NCI-H2196 treated with DMSO at 0.1 percent for 48 hours (cell line): ENCODE results near the gene CDK5.

Source experiments
- DNase-seq: peaks from one replicate; lab custom pipeline; 2025; ENCODE audit not compliant: unreplicated experiment; lab: John Stamatoyannopoulos, UW

CDK5 gene

DNA sequence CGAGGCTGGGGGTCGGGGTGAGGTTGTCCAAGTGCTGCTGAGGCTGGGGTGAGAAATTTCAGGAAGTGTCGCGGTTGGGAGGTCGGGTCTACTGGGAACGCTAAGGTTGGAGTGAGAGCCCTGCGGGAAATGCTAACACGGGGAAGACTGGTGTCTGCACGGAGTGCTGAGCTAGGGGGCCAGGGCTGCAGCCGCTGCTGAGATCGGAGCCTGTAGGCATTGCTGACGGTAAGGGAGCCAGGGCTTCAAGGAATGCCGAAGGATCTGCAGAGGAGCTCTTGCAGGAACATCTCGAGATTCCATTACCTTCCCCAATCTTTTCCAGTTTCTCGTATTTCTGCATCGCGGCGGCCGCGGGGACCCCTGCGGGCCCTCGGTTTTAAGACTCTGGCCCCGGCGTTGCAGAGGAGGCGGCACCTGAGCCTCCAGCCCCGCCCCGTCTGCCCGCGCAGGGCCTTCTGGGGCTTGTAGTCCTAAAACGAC lies at the start of gene CDK5:
Gene CDK5 (minus strand): TSS at position 392 of the 483 bp plus-strand sequence. CDS start 49 bp downstream, at position 343.
- no peak for DNase-seq

DNA sequence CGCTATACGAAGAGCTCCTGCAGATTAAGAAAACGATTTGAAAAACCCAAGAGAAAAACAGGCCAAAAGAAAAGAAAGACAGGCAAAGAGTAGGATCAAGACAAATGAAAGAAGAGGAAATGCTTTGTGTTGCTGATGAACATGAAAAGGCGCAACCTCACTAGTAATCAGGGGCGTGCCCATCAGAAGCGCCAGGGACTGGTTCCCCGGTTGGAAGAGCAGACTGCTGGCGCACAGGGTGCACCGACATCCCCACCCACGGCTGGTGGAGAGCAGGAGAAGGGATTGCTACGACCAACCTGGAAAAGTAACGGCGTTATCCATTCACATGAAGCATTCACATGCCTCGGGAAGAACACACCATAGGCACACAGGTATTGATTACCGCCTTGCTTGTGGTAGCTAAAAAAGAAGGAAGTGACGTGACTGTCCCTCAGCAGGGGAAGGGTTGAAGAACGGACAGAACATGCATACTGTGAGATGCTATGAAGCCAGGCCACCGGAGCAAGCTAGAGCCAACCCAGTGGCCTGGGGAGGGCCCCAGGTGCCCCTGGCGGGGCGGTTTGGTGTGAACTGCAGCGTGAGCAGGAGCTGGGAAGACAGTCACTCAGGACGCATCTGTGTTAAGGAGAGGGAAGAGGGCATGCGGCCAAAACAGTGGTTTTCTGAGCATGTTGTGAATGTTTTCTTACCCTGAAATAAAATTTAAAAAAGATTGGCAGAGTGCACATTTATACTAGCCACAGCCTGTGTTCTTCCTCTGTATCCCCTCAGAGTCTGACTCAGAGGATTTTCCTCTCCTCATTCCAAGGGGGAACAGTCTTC lies 46.9 kb upstream of the CDK5 start:
- DNase-seq = no peak

DNA sequence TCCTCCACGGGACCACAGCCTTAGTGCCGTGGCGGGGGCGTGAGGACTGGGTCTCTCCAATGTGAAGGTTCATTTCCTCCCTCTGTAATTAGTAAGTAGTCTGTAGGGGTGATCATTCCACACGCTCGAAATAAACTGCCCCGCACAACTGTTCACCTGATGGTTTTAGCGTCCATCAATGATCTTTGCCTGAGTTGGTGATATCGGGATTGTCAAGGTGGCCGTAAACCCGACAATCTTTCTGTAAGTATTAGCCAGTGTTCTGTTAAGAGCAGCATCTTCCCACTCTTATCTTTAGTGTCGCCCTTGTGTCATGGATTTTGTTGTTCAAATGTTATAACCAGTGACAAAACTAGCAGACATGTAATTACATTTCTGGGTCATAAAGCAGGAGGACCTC lies 46.3 kb upstream of the CDK5 start:
- DNase-seq = no peak

DNA sequence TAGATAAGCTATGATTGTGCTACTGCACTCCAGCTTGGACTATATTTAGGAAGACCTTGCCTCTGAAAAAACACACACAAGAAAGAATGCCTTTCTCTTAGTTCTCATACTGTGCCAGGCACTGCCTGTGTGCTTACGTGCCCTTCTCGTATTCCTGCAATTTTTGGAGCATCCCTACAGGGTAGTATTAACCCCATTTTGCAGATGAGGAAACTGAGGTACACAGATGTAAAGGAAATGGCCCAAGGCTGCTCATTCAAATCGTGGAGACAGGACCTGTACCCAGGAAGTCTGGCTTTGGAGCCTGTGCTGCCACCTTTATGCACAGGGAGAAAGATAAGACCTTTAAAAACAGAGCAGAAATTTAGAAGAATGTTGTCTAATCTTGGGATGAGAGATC lies 45.3 kb upstream of the CDK5 start:
- no peak for DNase-seq

DNA sequence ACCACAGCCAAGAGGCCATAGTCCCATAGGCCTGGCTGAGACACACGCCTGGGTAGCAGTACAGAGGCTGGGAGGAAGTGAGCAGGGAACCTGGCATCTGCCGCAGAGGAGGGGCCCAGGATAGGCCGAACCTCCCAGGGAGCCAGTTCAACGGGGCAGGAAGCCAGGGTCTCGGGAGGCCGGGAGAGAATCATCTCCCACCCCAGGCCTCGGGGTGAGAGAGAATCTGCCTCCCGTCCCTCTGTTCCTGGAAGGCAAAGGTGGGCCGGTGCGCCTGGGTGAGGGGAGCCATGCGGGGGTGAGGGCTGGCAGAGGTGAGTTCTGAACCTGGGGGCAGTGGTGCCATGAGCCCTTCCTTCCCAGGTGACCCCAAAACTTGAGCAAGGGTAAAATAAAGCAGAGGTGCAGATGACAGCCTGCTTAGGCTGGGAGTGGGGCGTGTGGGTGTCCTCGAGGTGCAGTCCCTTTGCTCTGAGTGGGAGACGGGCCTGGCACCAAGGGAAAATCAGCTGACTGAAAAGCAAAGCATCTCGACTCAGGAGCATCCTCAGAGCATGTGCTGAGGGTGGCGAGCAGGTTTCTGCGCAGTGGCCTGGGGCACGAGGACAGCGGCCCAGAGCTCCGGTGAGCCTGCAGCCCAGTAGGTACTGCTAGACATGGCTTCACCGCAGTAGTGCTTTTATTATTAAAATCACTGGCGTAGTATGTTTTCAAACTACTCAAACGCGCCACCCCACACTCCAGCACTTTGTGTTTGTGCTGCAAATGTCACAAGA lies 44.1 kb upstream of the CDK5 start:
- DNase-seq = no peak

DNA sequence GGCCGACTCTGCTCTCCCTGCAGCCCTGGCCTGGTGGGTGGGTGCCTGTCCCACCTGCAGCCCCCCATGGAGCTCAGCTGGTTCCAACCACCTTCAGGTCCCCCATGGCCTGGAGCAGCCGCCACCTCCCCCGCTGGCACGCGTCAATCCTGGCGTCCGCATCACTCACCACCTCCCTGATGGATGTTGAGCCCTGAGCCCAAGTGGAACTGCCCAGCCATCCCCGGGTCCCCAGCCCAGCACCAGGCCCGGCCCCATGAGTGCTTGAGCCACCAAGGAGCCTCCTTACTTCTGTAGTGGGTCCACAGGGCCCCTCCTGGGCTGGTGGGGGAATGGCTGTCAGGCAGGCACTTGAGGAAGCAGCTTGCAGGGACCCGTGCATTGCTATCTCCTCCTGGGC lies 43.2 kb upstream of the CDK5 start:
- DNase-seq = no peak

DNA sequence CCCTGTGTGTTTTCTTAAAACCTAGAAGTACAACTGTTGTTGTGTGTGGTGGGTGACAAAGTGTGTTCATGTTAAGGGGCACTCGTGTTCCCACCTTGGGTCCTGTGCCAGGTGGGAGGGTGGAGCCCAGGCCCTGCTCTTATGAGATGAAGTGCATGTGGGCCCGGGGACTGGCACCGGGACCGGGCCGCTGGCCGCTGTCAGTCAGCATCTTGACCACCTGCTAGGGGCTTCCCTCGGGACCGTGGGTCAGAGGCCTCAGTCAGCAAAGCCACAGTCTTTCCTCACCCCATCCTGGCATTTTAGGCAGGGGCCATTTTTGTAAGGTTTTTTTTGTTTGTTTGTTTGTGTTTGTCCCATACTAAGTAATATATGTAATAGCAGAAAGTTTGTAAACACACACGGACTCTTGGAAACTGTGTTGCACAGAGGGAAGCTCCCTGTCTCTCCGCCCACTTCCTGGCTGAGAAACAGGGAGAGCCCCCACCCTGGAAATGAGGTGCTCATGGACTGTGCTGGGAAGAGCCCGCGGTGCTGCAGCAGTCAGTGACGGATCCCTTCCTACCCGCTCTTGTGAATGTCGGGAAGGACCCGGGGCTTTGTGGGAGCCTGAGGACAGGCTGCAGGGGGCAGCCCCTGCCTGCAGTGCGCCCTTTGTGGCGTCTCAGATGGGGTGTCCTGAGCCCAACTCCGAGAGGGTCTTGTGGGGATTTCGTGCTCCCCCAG lies 42.0 kb upstream of the CDK5 start:
- no peak for DNase-seq

DNA sequence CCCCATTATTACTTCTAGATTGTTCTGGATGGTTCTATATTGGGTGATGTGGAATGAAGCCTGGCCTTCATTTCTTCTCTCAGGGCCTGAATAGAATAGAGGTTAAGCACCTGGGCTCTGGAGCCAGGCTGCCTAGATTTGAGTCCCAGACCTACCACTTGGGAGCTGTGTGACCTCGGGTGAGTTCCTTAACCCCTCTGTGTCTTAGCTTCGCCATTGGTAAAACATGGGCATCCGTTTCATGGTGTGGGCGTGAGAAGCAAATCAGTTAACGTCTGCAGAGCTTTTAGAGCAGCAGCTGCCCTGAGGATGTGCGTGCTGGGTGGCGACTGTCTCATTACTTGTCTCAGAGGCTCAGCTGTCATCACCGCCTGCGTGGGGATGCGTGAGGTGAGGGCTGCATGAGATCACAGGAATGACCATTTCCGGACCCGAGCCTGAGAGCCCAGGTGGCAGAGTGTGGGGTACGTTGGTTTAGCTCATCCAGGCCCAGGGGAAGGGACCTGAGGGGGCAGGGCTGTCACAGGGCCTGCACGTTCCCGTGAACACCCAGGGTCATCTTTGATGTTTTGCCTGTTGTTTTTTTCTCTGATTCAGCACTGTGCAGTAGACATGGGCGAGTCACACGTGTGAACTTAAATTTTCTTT lies 38.3 kb upstream of the CDK5 start:
- no peak for DNase-seq

DNA sequence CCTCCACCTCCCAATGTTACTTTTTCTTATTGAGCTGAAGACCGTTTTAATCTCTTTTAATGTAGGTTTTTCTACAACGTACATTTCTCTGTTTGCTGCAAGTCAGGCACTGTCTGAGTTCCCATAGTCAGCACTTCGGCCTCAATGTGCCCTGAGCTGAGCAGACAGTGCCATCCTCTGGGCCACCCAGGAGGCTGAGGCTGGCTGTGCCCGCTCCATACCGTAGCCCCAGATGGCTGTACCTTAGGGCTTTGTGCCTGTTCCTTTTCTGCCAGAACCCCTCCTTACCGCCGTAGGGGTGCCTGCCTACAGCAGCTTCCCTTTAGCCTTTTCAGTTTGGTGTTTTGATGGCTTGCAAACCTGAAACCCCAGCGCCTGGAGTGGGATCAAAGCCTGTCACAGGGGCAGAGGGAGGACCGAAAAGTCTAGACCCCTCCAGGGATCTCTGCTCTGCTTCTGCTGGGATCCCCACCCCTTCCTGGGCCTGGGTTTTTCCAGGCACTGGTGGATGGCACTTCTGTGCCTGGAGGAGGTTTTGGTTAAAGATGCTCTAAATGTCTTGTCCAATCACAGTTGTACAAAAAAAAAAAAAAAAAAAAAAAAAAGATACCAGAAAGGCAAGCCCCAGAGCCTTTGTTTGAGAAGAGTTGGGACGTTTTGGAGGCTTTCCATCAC lies 37.6 kb upstream of the CDK5 start:
- DNase-seq = no peak

DNA sequence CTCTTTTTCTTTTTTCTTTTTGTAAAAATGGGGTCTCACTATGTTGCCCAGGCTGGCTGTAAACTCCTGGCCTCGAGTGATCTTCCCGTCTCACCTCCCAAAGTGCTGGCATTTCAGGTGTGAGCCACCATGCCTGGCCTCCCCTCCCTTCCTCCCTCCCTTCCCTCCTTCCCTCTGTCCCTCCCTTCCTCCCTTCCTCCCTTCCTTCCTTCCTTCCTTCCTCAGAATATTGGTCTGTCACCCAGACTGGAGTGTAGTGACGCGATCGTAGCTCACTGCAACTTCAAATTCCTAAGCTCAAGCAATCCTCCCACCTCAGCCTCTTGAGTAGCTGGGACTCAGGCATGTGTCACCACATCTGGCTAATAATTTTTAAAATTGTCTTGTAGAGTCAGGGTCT lies 37.0 kb upstream of the CDK5 start:
- no peak for DNase-seq

DNA sequence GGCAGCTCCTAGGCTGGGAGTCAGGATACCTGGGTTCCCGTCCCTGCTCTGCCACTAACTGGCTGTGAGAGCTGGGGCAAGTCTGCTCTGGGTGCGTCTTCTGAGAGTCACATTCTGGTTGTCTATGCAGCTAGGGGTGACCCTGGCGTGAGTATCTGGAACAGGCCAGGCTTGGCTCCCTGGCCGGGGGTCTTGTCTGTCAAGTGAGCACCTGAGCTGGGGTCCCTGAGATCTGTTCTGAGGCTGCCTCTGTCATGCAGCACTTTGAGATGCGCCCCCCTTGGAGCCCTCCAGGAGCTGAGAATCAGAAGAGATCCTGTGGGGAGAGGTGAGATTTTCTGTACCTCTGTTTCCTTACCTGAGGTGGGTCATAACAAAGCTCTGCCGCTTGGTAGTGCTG lies 36.1 kb upstream of the CDK5 start:
- no peak for DNase-seq

DNA sequence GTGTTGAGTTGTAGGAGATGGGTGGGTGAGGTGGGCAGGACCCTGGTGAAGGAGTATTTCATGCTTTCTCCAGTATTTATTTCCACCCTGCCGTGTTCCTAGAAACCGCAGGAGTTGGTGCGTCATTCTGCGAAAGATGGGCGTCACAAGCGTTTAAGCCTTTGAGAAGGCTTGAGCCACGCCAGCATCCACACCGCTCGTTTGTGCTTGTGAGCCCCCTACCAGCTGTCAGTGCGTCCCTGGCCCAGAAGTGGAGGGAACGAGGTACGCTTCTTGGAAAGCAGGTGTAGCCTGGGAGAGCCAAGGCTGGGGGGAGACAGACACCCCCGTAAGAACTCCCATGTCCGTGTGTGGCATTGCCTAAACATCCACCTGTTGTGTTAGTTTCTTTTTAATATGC lies 34.3 kb upstream of the CDK5 start:
- DNase-seq = no peak

DNA sequence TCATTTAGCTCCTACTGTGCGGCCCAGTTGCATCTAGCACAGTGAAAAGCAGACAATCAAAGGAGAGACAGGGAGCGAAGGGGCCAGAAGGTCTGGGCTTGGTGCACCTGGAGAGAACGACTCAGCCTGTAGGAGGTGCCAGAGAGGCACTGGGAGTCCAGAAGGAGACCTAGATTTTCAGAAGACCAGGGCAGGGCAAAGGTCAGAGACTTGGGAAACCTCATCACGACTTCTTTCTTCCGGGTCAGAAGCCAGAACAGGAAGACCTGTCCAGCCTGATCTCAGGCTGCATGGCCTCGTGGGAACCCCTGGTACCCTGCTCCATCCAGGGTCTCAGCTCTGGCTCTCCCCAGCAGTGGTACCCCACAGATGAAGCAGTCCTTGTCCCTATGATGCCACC lies 33.7 kb upstream of the CDK5 start:
- no peak for DNase-seq

DNA sequence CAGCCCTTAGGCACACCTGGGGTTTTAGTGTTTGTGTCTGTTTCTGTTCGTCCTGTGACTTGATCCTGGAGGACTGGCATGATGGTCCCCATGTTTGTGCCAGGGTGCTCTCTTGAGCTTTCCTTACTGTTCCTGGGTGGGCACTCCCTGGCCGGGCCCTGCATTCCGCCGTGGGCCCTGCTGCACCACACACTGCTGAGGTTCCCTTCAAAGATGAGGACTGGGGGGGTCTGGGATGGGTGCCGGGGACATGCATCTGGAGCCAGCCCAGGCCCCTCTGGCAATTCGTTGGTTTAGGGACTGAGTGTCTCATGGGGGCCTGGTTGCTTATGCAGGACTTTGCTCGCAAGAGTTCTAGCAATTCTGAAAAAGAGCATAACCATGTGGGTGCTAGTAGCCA lies 33.3 kb upstream of the CDK5 start:
- no peak for DNase-seq

DNA sequence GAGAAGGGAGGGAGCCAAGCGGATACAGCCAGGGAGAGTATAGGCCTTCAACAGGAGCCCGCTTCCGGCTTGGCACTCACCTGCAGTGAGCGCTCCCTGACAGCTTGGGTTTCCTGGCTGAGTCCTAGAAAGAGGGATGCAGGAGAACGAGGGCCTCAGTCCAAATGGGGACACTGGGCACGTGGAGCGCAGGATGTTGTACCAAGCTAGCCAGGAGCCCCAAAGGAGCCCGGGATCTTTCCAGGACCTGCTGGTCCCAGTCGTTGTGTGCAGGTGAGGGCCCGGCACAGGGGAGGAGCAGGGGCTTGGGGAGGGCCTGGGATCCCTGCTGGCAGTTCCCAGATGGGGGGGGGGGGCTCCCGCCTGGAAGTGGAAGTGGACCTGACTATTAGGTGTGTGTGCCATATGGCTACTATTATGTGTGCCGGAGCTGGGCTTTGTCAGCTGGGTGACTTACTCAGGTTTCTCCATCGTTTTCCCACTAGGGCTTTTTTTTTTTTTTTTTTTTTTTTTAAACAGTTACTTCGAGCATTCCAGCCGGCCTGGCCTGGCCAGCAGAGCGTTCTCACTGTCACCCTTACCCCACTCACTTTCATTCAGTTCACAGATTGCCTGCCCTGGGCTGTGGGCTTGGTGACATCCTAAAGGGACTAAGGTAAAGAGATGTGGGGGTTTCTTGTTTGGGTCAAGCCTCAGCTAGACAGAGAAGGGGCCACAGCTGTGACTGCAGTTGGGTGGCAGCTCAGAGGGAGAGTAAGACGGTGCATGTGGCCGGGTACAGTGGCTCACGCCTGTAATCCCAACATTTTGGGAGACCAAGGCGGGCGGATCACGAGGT lies 32.4 kb upstream of the CDK5 start:
- DNase-seq = no peak

DNA sequence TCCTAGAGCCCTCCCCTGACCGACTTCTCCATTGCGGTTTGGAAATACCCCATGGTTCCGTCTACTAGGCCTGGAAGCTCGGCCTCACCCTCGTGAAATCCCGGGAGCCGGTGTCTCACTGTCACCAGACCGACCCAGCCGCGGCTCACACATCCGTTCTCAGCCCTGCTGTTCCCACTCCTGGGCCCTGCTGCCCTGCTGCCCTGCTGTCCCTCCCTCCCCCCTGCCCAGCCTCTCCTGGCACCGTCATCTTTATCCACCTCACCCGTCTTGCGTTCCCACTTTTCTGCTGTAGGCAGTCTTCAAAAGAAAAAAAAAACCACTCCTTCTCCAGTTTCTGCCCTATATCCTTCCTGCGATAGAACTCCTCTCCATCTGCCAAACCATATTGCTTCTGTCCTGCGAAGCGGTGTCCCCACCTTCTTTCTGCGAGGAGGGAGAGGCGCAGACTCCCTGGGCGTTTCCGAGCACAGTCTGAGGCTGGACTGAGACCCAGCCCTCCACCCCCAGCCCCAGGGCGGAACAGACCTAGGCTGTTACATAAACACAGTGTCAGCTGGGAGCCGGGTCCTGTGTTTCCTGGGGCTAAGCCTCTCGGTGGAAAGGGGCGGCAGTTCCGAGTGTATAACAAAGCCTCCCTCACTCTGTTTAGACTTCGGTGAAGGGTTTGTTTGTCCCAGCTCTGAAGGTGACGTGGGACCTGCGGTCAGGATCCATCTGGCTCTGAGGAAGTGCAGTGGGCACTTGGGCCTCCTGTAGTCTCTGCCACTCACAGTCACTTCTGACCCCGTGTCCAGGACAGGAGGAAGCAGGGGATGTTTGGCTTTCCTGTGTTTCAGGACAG lies 31.4 kb upstream of the CDK5 start:
- DNase-seq = no peak

DNA sequence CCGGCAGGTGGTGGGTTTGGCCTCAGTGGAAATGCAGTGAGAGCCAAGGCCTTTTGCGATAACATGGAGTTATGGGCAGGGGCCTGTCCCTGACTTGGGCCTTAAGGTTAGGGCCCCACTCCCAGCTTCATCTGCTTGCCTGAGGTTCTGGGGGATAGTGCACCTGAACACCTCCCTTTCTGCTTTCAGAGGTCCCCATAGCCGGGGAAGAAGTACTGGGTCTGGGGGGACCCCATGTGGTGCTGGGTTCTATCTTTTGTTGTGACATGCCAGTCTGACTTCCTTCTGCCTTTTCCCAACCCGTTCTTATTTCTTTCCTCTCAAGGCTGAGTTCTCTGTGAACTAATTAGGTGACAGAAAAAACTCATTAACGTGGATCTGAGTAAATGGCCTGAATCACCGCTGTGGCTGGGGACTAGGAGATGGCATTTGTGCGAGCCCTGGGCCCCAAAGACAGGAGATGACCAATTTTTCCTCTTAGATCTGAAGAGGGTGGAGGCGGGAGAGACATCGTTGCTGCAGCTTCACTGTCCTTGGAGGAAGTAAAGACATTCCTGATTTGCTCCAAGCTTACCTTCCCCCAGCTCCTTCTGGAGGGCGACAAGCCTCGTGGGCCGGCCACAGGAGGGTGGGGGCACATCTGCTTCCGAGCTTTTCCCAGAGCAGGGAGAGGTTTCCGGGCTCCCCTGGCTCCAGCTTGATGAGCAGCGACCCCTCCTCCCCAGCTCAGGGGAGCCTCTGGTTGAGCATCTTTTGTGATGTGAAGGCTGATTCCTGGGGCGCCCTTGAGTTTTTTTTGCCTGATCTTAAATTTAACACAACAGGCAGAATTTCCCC lies 30.5 kb upstream of the CDK5 start:
- no peak for DNase-seq
